ENCODE data around the gene RXRB.

The RXRB gene

GRCh38 chr6:33192671-33193602 lies 7.5 kb downstream of the RXRB start:
- H3K4me3 ChIP-seq (ENCODE audit: low read length), result peak overlapping the region; percentile 79
- H3K4me1 ChIP-seq (ENCODE audit: insufficient read depth, low read length), result peaks cover 6% of the 10 kb centered on the region; the same call in 1 of the 2 replicates
- peak overlapping the region; percentile 48; the same call in 1 of the 2 replicates for H3K9ac ChIP-seq (ENCODE audit: low read depth, low read length)
- H3K9me3 ChIP-seq (ENCODE audit: insufficient read depth, low read depth, low read length), result no peaks in the 10 kb centered on the region
- H3K27me3 ChIP-seq (ENCODE audit: insufficient read depth, low read length), result peaks cover 40% of the 10 kb centered on the region
- H3K36me3 ChIP-seq (ENCODE audit: insufficient read depth, low read depth, low read length), result peaks cover 31% of the 10 kb centered on the region
- H3K27ac ChIP-seq (ENCODE audit: low read length), result no peak overlapping the region

DNA sequence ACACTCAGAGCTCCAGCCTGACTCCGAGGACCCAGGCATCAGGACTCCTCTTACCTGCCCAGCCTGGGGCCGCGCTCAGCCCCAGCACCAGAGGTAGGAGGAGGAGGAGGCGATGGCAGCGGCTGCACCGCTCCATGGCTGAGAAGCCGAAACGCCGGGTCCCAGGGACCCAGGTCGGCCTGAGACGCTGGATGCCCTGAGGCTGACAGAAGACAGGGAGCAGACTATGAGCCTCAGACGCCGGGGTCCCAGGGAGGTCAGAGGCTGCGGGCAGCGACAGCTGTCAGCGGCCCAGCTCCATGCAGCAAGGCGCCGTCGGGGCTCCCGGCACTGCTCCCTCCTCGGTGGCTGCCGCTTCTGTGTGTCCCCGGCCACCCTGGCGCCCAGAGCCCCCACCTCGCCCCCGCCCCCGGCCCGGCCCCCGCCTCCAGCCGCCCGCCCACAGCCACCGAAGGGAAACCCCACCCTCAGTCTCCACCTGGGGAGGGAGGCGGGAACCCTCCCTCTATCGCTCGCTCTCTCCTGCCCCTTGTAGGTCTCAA lies 8.3 kb downstream of the RXRB start, which contains the start of gene COL11A2:
COL11A2 (minus strand) TSS at position 363 of the 542 bp plus-strand sequence; CDS start at position 136, 227 bp downstream.
- Histone ChIP-seq H3K9ac (ENCODE audit: low read depth, low read length) (peak within 1 kb of the TSS; percentile 48; the same call in 1 of the 2 replicates), H3K36me3 (ENCODE audit: insufficient read depth, low read depth, low read length) (peaks cover 29% of the 10 kb centered on the region), H3K4me3 (ENCODE audit: low read length) (peak within 1 kb of the TSS; percentile 79), H3K9me3 (ENCODE audit: insufficient read depth, low read depth, low read length) (no peaks in the 10 kb centered on the region), H3K4me1 (ENCODE audit: insufficient read depth, low read length) (peaks cover 6% of the 10 kb centered on the region; the same call in 1 of the 2 replicates), H3K27ac (ENCODE audit: low read length) (no peak within 1 kb of the TSS), H3K27me3 (ENCODE audit: insufficient read depth, low read length) (peaks cover 44% of the 10 kb centered on the region)

- H3K9me3 ChIP-seq (ENCODE audit: insufficient read depth, low read depth, low read length), result no peaks in the 10 kb centered on the region
- H3K27me3 ChIP-seq (ENCODE audit: insufficient read depth, low read length), result peaks cover 50% of the 10 kb centered on the region
- H3K27ac ChIP-seq (ENCODE audit: low read length), result no peak overlapping the region
- H3K4me1 ChIP-seq (ENCODE audit: insufficient read depth, low read length), result peaks cover 6% of the 10 kb centered on the region; the same call in 1 of the 2 replicates
- no peak overlapping the region for H3K9ac ChIP-seq (ENCODE audit: low read depth, low read length)
- H3K4me3 ChIP-seq (ENCODE audit: low read length), result peak overlapping the region; percentile 46; the same call in 1 of the 2 replicates
- H3K36me3 ChIP-seq (ENCODE audit: insufficient read depth, low read depth, low read length), result peaks cover 23% of the 10 kb centered on the region
Observed at GRCh38 chr6:33191383-33192104, 8.9 kb downstream of the RXRB start.

GRCh38 chr6:33190504-33191107 lies 9.9 kb downstream of the RXRB start:
- Histone ChIP-seq H3K9me3 (ENCODE audit: insufficient read depth, low read depth, low read length) (no peaks in the 10 kb centered on the region), H3K9ac (ENCODE audit: low read depth, low read length) (no peak overlapping the region), H3K27me3 (ENCODE audit: insufficient read depth, low read length) (peaks cover 59% of the 10 kb centered on the region), H3K4me3 (ENCODE audit: low read length) (no peak overlapping the region), H3K4me1 (ENCODE audit: insufficient read depth, low read length) (peaks cover 6% of the 10 kb centered on the region; the same call in 1 of the 2 replicates), H3K27ac (ENCODE audit: low read length) (no peak overlapping the region), H3K36me3 (ENCODE audit: insufficient read depth, low read depth, low read length) (peaks cover 14% of the 10 kb centered on the region)

DNA sequence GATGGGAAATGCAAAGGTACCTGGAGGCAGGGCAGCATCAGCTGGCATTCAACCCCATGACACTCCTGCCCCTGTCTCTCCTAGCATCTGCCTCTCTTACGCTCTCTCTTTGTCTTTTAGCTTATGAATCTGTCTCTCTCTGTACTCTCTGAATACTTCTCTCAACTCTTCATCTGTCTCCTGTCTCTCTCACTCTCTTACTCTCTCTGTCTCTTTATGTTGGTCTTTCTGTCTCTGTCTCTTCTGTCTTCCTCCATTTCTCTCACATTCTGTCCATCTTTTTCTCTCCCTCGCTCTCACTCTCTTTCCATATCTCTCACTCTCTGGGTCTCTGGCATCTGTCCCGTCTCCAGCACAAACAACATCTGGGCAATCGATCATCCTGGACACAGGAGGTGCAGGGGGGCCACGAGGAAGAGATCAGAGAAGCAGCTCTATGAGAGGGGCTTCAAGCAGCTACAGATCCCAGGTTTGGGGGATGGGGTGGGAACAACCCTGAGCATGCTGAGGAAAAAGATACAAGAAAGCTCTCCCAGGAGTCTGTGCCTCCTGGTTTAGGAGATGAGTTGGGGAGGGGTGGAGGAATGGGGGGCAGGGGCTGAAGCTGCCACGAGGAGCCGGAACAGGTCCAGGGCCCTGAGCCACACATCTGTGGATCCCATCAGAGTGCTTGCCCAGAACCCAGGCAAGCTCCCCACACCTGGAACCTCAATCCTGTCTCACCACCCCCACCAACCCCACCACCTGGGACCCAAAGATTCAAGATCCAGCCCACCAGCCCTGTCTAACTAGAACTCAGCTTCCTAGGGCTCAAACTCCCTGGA lies 10.6 kb downstream of the RXRB start:
- H3K4me3 ChIP-seq (ENCODE audit: low read length), result no peak overlapping the region
- H3K9ac ChIP-seq (ENCODE audit: low read depth, low read length), result no peak overlapping the region
- H3K27me3 ChIP-seq (ENCODE audit: insufficient read depth, low read length), result peaks cover 59% of the 10 kb centered on the region
- H3K9me3 ChIP-seq (ENCODE audit: insufficient read depth, low read depth, low read length), result no peaks in the 10 kb centered on the region
- peaks cover 6% of the 10 kb centered on the region; the same call in 1 of the 2 replicates for H3K4me1 ChIP-seq (ENCODE audit: insufficient read depth, low read length)
- H3K36me3 ChIP-seq (ENCODE audit: insufficient read depth, low read depth, low read length), result peaks cover 6% of the 10 kb centered on the region
- no peak overlapping the region for H3K27ac ChIP-seq (ENCODE audit: low read length)

- Histone ChIP-seq H3K9me3 (ENCODE audit: insufficient read depth, low read depth, low read length) (no peaks in the 10 kb centered on the region), H3K27ac (ENCODE audit: low read length) (no peak overlapping the region), H3K27me3 (ENCODE audit: insufficient read depth, low read length) (peaks cover 59% of the 10 kb centered on the region), H3K4me1 (ENCODE audit: insufficient read depth, low read length) (peaks cover 6% of the 10 kb centered on the region; the same call in 1 of the 2 replicates), H3K36me3 (ENCODE audit: insufficient read depth, low read depth, low read length) (peaks cover 1% of the 10 kb centered on the region; the same call in 1 of the 2 replicates), H3K9ac (ENCODE audit: low read depth, low read length) (no peak overlapping the region), H3K4me3 (ENCODE audit: low read length) (no peak overlapping the region)
Observed at GRCh38 chr6:33189164-33189563, 11.3 kb downstream of the RXRB start.

- H3K27me3 ChIP-seq (ENCODE audit: insufficient read depth, low read length), result peaks cover 57% of the 10 kb centered on the region
- peaks cover 6% of the 10 kb centered on the region; the same call in 1 of the 2 replicates for H3K4me1 ChIP-seq (ENCODE audit: insufficient read depth, low read length)
- H3K4me3 ChIP-seq (ENCODE audit: low read length), result no peak overlapping the region
- no peak overlapping the region for H3K27ac ChIP-seq (ENCODE audit: low read length)
- H3K9me3 ChIP-seq (ENCODE audit: insufficient read depth, low read depth, low read length), result no peaks in the 10 kb centered on the region
- H3K9ac ChIP-seq (ENCODE audit: low read depth, low read length), result no peak overlapping the region
- no peaks in the 10 kb centered on the region for H3K36me3 ChIP-seq (ENCODE audit: insufficient read depth, low read depth, low read length)
Observed at GRCh38 chr6:33187809-33188208, 12.7 kb downstream of the RXRB start.

GRCh38 chr6:33185654-33186187 lies 14.7 kb downstream of the RXRB start:
- no peaks in the 10 kb centered on the region for H3K9me3 ChIP-seq (ENCODE audit: insufficient read depth, low read depth, low read length)
- peaks cover 37% of the 10 kb centered on the region for H3K27me3 ChIP-seq (ENCODE audit: insufficient read depth, low read length)
- H3K27ac ChIP-seq (ENCODE audit: low read length), result no peak overlapping the region
- no peak overlapping the region for H3K4me3 ChIP-seq (ENCODE audit: low read length)
- no peaks in the 10 kb centered on the region for H3K36me3 ChIP-seq (ENCODE audit: insufficient read depth, low read depth, low read length)
- no peaks in the 10 kb centered on the region for H3K4me1 ChIP-seq (ENCODE audit: insufficient read depth, low read length)
- H3K9ac ChIP-seq (ENCODE audit: low read depth, low read length), result no peak overlapping the region

DNA sequence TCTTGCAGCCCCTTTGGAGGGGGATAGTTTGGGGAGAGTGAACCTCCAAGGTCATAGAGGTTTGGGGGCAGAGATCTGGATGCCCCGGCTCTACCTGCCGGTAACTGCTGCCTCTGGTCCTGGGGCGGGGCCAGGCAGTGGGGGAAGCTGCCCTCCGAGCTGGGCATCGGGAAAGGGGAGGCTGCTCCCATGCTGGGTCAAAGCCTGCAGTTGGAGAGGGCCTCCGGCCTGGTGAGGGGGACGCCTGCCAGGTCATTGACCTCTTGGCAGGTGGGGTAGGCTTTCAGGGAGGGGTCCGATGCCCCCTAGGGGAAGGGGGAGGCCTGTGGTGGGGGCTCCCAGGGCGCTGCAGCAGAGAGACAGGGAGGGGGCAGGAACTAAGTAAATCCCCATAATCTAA lies 15.3 kb downstream of the RXRB start:
- H3K36me3 ChIP-seq (ENCODE audit: insufficient read depth, low read depth, low read length), result no peaks in the 10 kb centered on the region
- H3K27ac ChIP-seq (ENCODE audit: low read length), result no peak overlapping the region
- no peak overlapping the region for H3K9ac ChIP-seq (ENCODE audit: low read depth, low read length)
- H3K9me3 ChIP-seq (ENCODE audit: insufficient read depth, low read depth, low read length), result no peaks in the 10 kb centered on the region
- H3K4me3 ChIP-seq (ENCODE audit: low read length), result no peak overlapping the region
- H3K4me1 ChIP-seq (ENCODE audit: insufficient read depth, low read length), result no peaks in the 10 kb centered on the region
- H3K27me3 ChIP-seq (ENCODE audit: insufficient read depth, low read length), result peaks cover 31% of the 10 kb centered on the region

DNA sequence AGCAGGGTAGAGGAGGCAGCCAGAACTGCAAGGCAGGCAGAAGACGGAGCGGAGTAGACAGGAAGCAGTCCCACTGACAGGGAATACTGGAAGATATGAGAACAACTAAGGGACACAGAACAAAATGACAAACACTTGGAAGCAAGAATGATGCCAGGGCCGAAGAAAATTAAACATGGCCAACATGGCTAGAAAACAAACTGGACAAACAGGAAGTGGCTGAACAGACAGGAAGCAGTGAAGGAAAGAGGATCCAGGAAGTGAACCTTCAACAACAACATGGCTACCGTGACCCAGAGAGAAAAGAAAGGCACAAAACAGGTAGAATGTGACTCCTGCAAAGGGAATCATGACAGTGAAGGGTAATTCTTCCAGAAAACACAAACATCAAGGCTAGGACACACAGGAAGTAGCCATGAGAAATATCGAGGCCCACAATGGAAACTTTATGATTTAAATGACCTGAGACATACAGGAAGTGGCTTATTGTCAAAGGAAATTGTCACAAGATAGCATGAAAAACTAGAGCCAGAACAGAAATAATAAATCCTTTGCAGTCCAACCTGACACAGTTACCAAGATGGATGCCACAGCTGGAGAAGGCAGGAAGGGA lies 17.3 kb downstream of the RXRB start:
- H3K9me3 ChIP-seq (ENCODE audit: insufficient read depth, low read depth, low read length), result no peaks in the 10 kb centered on the region
- H3K36me3 ChIP-seq (ENCODE audit: insufficient read depth, low read depth, low read length), result no peaks in the 10 kb centered on the region
- no peak overlapping the region for H3K9ac ChIP-seq (ENCODE audit: low read depth, low read length)
- no peak overlapping the region for H3K4me3 ChIP-seq (ENCODE audit: low read length)
- no peak overlapping the region for H3K27ac ChIP-seq (ENCODE audit: low read length)
- peaks cover 20% of the 10 kb centered on the region; the same call in 1 of the 2 replicates for H3K27me3 ChIP-seq (ENCODE audit: insufficient read depth, low read length)
- H3K4me1 ChIP-seq (ENCODE audit: insufficient read depth, low read length), result no peaks in the 10 kb centered on the region

All from iPS-20b (cell line).